NOMO-1 (cell line): ENCODE results near the gene ALKBH1.

Experiments
- DNase-seq, 2 experiments: peaks; one replicate each; lab custom pipeline; 2025; ENCODE audit not compliant: unreplicated experiment in 2 of 2; lab: John Stamatoyannopoulos, UW

The ALKBH1 gene

GRCh38 chr14:77625360-77625759 lies 82.5 kb downstream of the ALKBH1 start:
- DNase-seq = no peak

DNA sequence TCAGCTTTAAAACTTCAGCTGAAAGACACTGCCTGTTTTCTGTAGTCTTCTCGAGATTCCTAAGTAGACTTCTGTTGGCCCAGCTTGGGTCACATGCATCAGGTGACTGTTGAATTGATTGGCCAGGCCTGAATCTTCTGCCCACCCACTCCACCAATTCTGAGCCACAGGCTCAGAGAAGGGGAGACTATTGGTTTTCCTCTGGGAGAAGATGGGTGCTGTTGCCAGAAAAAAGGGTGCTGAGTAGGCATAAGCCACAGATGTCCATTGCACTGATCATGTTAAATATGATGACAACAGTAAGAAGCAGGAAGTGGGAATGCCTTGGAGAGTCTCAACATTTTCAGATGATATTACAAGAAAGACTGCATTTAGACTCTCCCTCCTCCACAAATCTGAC lies 84.6 kb downstream of the ALKBH1 start:
- DNase-seq = no peak
